ENCODE data around the gene FASTKD3.

DNA sequence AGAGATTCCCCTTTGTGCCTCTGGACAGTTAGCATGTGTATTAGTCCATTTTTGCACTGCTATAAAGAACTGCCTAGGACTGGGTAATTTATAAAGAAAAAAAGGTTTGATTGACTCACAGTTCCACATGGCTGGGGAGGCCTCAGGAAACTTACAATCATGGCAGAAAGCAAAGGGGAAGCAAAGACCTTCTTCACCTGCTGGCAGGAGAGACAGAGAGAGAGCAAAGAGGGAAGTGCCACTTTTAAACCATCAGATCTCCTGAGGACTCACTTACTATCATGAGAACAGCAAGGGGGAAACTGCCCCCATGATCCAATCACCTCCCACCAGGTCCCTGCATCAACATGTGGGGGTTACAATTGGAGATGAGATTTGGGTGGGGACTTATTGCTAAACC, 23.9 kb downstream of the FASTKD3 start:
- TF ChIP-seq, protein P1, sequence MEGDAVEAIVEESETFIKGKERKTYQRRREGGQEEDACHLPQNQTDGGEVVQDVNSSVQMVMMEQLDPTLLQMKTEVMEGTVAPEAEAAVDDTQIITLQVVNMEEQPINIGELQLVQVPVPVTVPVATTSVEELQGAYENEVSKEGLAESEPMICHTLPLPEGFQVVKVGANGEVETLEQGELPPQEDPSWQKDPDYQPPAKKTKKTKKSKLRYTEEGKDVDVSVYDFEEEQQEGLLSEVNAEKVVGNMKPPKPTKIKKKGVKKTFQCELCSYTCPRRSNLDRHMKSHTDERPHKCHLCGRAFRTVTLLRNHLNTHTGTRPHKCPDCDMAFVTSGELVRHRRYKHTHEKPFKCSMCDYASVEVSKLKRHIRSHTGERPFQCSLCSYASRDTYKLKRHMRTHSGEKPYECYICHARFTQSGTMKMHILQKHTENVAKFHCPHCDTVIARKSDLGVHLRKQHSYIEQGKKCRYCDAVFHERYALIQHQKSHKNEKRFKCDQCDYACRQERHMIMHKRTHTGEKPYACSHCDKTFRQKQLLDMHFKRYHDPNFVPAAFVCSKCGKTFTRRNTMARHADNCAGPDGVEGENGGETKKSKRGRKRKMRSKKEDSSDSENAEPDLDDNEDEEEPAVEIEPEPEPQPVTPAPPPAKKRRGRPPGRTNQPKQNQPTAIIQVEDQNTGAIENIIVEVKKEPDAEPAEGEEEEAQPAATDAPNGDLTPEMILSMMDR (IDR thresholded peaks at IDR 0.05) = no peak
- no peak for TF ChIP-seq ZFX (IDR thresholded peaks at IDR 0.05; ENCODE audit: borderline replicate concordance)

Data from 22Rv1 (cell line).